Activated B cell treated with CpG ODN at 0.5 μM for 24 hours (primary cell): ENCODE data around the gene ARHGAP25. TPM values are rescaled to one million over a fixed set of nuclear protein-coding genes. Genes with fewer than 3 reads are reported as not detected.
A peak's percentile ranks its signal among the peaks of the same experiment; 100 is the strongest.
"Not testable (repeated sequence)": the region's sequence is repeated elsewhere in the genome, so short reads cannot be mapped to it uniquely, and the experiment has no call there.

Source experiments
- ATAC-seq: fragments of 200-7000 bp; cut with Tn5 transposase; one replicate; pipeline ENCODE4 v1.10.0; 2021; ENCODE audit warnings: low read depth, mild to moderate bottlenecking, moderate library complexity
- CTCF ChIA-PET: fragments of 350-600 bp; sonication (Branson Sonifier 250); formaldehyde crosslinking; loops from one replicate; lab custom pipeline; 2021; ENCODE audit warnings: antibody characterized with exemption; lab: Charles Lee
- POLR2A ChIA-PET: fragments of 350-600 bp; sonication (Branson Sonifier 250); formaldehyde crosslinking; loops from one replicate; lab custom pipeline; 2021; ENCODE audit warnings: antibody characterized with exemption; lab: Charles Lee
- DNase-seq: peaks from one replicate; pipeline ENCODE4 v3.0.0; 2022
- H3K27ac Mint-ChIP-seq: one replicate; pipeline ENCODE4 v1.8.0; 2020; ENCODE audit warnings: mixed read lengths
- H3K27me3 Mint-ChIP-seq: one replicate; pipeline ENCODE4 v1.8.0; 2021; ENCODE audit warnings: mixed read lengths
- H3K36me3 Mint-ChIP-seq: one replicate; pipeline ENCODE4 v1.8.0; 2021; ENCODE audit warnings: low read depth, mixed read lengths
- H3K4me1 Mint-ChIP-seq: one replicate; pipeline ENCODE4 v1.8.0; 2021; ENCODE audit warnings: mixed read lengths
- H3K4me3 Mint-ChIP-seq: one replicate; pipeline ENCODE4 v1.8.0; 2020; ENCODE audit warnings: mild to moderate bottlenecking, mixed read lengths
- H3K9me3 Mint-ChIP-seq: one replicate; pipeline ENCODE4 v1.8.0; 2020; ENCODE audit warnings: mixed read lengths
- intact Hi-C: fragments of 100-400 bp; cut with micrococcal nuclease; formaldehyde crosslinking; loops from one replicate; pipeline ENCODE4 v1.15.1; 2024
- total RNA-seq: library from RNA; stranded (reverse); gene quantifications from 2 replicates; pipeline ENCODE4 v1.2.3, GENCODE V29; 2022
- TF ChIP-seq, protein P1 (sequence below): fragments of 200-600 bp; IDR thresholded peaks from one replicate; pipeline ENCODE4 v1.8.0; 2022; ENCODE audit warnings: antibody characterized with exemption, mild to moderate bottlenecking

ARHGAP25 gene
- total RNA-seq, 1 donor from 2014 or later: 336 TPM

DNA sequence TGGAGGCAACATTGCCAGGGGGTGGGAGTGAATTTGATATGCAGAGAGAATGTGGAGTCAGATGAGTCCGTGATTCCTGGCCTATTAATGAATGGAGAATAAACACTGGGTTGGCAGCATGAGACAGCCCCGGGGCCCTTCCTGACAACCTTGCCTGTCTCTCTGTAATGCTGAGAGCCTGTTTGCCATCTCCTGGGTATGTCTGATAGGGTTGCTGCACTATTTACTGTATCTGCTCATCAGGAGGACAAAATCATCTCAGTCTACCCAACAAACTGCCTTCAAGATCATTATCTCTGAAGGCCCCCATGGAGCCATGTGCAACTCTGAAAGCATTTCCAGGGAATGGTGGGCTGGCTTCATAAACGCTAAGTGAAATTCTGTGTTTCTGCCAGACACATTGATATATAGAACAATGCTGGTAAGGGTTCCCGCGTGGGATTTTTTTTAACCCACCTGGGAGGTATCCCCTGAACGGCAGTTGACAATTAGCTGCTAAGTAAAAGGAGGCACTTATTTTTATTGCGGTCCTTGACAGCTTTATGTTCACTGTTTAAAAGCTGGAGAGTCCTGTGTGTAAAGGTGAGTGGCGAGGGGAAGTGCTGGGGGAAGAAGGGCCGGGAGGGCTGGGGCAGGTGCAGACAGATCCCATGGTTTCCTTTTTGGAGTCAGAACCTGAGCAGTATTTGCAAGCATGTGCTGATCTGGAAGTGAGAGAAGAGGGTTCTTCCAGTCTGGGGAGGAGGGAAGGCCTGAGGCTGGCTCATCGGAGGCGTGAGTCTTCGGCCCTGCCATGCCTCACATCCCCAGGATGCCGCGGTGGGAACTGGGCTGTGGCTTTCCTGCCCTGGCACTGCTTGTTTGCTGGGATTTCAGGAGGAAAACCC, 64.8 kb downstream of the ARHGAP25 start:
- H3K4me1 Mint-ChIP-seq: peaks cover 69% of the 10 kb centered on the region
- TF ChIP-seq, protein P1, sequence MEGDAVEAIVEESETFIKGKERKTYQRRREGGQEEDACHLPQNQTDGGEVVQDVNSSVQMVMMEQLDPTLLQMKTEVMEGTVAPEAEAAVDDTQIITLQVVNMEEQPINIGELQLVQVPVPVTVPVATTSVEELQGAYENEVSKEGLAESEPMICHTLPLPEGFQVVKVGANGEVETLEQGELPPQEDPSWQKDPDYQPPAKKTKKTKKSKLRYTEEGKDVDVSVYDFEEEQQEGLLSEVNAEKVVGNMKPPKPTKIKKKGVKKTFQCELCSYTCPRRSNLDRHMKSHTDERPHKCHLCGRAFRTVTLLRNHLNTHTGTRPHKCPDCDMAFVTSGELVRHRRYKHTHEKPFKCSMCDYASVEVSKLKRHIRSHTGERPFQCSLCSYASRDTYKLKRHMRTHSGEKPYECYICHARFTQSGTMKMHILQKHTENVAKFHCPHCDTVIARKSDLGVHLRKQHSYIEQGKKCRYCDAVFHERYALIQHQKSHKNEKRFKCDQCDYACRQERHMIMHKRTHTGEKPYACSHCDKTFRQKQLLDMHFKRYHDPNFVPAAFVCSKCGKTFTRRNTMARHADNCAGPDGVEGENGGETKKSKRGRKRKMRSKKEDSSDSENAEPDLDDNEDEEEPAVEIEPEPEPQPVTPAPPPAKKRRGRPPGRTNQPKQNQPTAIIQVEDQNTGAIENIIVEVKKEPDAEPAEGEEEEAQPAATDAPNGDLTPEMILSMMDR: no peak
- POLR2A ChIA-PET: interaction anchor here (0.8 to 15.4 kb wide), 10 partner anchors 8 to 109 kb away, joined by 3 to 156 read pairs (median 4); no protein-coding TSS in a partner anchor
- peaks cover 2% of the 10 kb centered on the region for H3K9me3 Mint-ChIP-seq
- CTCF ChIA-PET: interaction anchor here (1.0 to 1.5 kb wide), 2 partner anchors 47 kb away, joined by 5 to 7 read pairs; no protein-coding TSS in a partner anchor
- no peak overlapping the region for H3K4me3 Mint-ChIP-seq
- H3K36me3 Mint-ChIP-seq: peaks cover 62% of the 10 kb centered on the region
- intact Hi-C loops: no loop called here
- H3K27ac Mint-ChIP-seq: peak overlapping the region; percentile 82
- H3K27me3 Mint-ChIP-seq: no peaks in the 10 kb centered on the region
- no peak for ATAC-seq
- DNase-seq: no peak

DNA sequence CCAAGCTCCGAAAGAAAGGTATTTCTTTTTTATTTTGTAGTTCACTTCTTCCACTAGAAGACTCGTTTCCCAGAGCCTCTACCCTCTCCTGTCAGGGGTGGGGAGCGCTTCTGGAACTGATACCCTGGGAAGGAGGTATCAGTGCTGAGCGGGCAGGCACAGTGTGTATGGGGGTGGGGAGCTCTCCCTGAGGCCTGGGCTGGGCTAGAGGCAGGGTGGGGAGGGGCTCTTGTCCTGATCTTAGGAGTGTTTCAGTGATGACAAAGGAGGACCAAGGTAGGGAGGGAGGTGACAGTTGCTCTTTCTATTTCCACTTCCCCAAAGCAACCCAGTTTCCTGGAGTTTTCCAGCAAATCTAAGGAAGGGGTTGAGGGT, 65.4 kb downstream of the ARHGAP25 start:
- intact Hi-C loops: no loop called here

DNA sequence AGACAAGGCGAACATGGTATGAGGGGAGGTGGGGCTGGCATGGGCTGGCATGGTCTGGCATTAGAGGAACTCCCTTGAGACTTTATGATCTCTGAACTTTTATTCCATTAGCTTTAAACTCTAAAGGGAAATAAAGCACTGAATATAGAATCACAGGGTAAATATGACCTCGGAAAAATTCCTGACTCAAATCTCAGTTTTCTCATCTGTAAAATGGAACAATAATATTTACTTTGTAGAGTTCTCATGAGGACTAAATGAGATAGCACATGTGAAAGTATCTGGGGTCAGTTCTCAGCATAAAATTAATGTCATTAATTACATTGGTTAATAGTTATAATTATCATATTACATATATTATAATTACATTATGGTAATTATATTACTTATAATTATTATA, 65.9 kb downstream of the ARHGAP25 start:
- Mint-ChIP-seq H3K4me1 (peaks cover 57% of the 10 kb centered on the region), H3K4me3 (no peak overlapping the region), H3K36me3 (peaks cover 50% of the 10 kb centered on the region), H3K9me3 (peaks cover 2% of the 10 kb centered on the region), H3K27ac (peak overlapping the region; percentile 78), H3K27me3 (no peaks in the 10 kb centered on the region)
- CTCF ChIA-PET: interaction anchor here (1.0 to 1.2 kb wide), 2 partner anchors 48 to 125 kb away, joined by 3 to 7 read pairs; no protein-coding TSS in a partner anchor
- TF ChIP-seq, protein P1: no peak
- ATAC-seq (no peak), DNase-seq (no peak)
- POLR2A ChIA-PET: interaction anchor here (0.8 to 7.7 kb wide), 8 partner anchors 9 to 108 kb away, joined by 3 to 84 read pairs (median 4); no protein-coding TSS in a partner anchor
- intact Hi-C loops: no loop called here

More for the DNA sequence above, 65.4 kb downstream of the ARHGAP25 start:
- TF ChIP-seq, protein P1: no peak
- ATAC-seq: no peak
- no peaks in the 10 kb centered on the region for H3K27me3 Mint-ChIP-seq
- DNase-seq: no peak
- H3K4me1 Mint-ChIP-seq: peaks cover 62% of the 10 kb centered on the region
- peaks cover 2% of the 10 kb centered on the region for H3K9me3 Mint-ChIP-seq
- H3K27ac Mint-ChIP-seq: peak overlapping the region; percentile 78
- H3K4me3 Mint-ChIP-seq: no peak overlapping the region
- ChIA-PET POLR2A (interaction anchor here (0.8 to 7.7 kb wide), 7 partner anchors 10 to 108 kb away, joined by 3 to 84 read pairs (median 3); no protein-coding TSS in a partner anchor), CTCF (interaction anchor here (1.0 to 1.2 kb wide), 2 partner anchors 48 to 125 kb away, joined by 3 to 7 read pairs; no protein-coding TSS in a partner anchor)
- H3K36me3 Mint-ChIP-seq: peaks cover 55% of the 10 kb centered on the region

DNA sequence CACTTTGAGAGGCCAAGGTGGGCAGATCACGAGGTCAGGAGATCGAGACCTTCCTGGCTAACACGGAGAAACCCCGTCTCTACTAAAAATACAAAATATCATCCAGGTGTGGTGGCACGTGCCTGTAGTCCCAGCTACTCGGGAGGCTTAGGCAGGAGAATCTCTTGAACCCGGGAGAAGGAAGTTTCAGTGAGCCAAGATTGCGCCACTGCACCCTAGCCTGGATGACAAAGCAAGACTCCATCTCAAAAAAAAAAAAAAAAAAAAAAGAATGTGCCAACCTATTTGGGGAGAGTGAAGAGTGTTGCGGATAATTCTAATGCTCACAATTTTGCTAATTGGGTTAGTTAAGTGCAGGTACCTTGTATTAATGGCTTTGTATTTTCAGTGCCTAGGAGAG, 67.5 kb downstream of the ARHGAP25 start:
- H3K27me3 Mint-ChIP-seq, ATAC-seq, H3K4me3 Mint-ChIP-seq, H3K9me3 Mint-ChIP-seq, H3K27ac Mint-ChIP-seq, DNase-seq, intact Hi-C loops: not testable (repeated sequence)
- CTCF ChIA-PET: interaction anchor here (0.8 kb wide), 1 partner anchor 85 kb away, joined by 3 read pairs; no protein-coding TSS in a partner anchor
- H3K4me1 Mint-ChIP-seq: peaks cover 52% of the 10 kb centered on the region
- POLR2A ChIA-PET: interaction anchor here (0.7 to 7.7 kb wide), 9 partner anchors 8 to 57 kb away, joined by 3 to 84 read pairs (median 4); no protein-coding TSS in a partner anchor
- H3K36me3 Mint-ChIP-seq: peaks cover 34% of the 10 kb centered on the region

DNA sequence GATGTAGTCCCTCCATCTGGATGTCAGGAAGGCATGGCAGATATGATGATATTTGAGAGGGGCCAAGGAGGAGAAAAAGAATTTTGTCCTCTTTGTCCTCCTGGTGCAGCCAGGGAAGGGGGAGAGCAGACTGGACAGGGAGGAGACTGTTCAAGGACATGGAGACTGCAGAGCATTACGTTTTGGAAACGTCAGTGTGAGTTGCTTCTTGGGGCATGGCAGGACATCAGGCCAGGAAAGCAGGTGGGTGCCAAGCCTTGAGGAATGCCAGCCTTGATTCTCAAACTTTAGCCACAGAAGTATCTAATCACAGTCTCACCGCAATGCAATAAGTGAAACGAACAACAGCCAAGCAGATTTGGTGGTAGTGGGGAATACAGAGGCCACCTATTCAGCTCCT, 70.4 kb downstream of the ARHGAP25 start:
- TF ChIP-seq, protein P1: no peak
- intact Hi-C loops: no loop called here
- Mint-ChIP-seq H3K4me1 (peaks cover 53% of the 10 kb centered on the region), H3K36me3 (peaks cover 5% of the 10 kb centered on the region), H3K4me3 (no peak overlapping the region), H3K9me3 (no peaks in the 10 kb centered on the region), H3K27me3 (no peaks in the 10 kb centered on the region), H3K27ac (peak overlapping the region; percentile 69)
- ATAC-seq: no peak
- ChIA-PET CTCF (interaction anchor here (1.3 to 1.8 kb wide), 3 partner anchors 26 to 96 kb away, joined by 5 to 8 read pairs (median 6); no protein-coding TSS in a partner anchor), POLR2A (interaction anchor here (0.5 to 2.1 kb wide), 5 partner anchors 28 to 676 kb away, joined by 3 to 10 read pairs (median 4); no protein-coding TSS in a partner anchor)
- DNase-seq: no peak
